ENCODE data around the gene ANAPC10. TPM values are rescaled to one million over a fixed set of nuclear protein-coding genes. Genes with fewer than 3 reads are reported as not detected.

The ANAPC10 gene
- total and polyA plus RNA-seq, 12 donors = 11.8 to 51.6 (median 19.7) TPM

GRCh38 chr4:145131848-145132247 is 33.9 kb upstream of the ANAPC10 start:
- intact Hi-C loops (cut with DNase I) = no loop called here
- no peaks in the 10 kb centered on the region for H3K9me3 ChIP-seq (replicated peaks in 1 of 3)
- H3K4me3 ChIP-seq = no peak overlapping the region
- H3K27me3 ChIP-seq = no peaks in the 10 kb centered on the region
- no peak for TF ChIP-seq CTCF (IDR thresholded peaks at IDR 0.05)
- TF ChIP-seq POLR2A (IDR thresholded peaks at IDR 0.05) = no peak
- no peak overlapping the region for H3K27ac ChIP-seq
- H3K36me3 ChIP-seq (replicated peaks in 1 of 2) = peaks cover 0 to 15% of the 10 kb centered on the region in 2 donors
- DNase-seq = no peak
- no peaks in the 10 kb centered on the region for H3K4me1 ChIP-seq (replicated peaks in 1 of 2)
- 88 to 90% (median 89%) methylated on average over 12 of the region's 12 CpGs for WGBS, 4 donors

- Histone ChIP-seq H3K36me3 (replicated peaks in 1 of 2) (peaks cover 0 to 12% of the 10 kb centered on the region in 2 donors), H3K27ac (peak overlapping the region in 1 of 5 donors; percentile 13), H3K9me3 (replicated peaks in 1 of 3) (no peaks in the 10 kb centered on the region), H3K4me1 (replicated peaks in 1 of 2) (no peaks in the 10 kb centered on the region), H3K4me3 (no peak overlapping the region), H3K27me3 (no peaks in the 10 kb centered on the region)
- TF ChIP-seq POLR2A (IDR thresholded peaks at IDR 0.05) (no peak), CTCF (IDR thresholded peaks at IDR 0.05) (no peak)
- DNase-seq = no peak
- WGBS, 4 donors = 67 to 83% (median 80%) methylated on average over 2 of the region's 2 CpGs
- intact Hi-C loops (cut with DNase I) = no loop called here
Measured at GRCh38 chr4:145130788-145131399, 32.9 kb upstream of the ANAPC10 start.

GRCh38 chr4:145130130-145130529 is 32.1 kb upstream of the ANAPC10 start:
- H3K36me3 ChIP-seq (replicated peaks in 1 of 2) = peaks cover 0 to 19% of the 10 kb centered on the region in 2 donors
- intact Hi-C loops (cut with DNase I) = no loop called here
- no peaks in the 10 kb centered on the region for H3K9me3 ChIP-seq (replicated peaks in 1 of 3)
- TF ChIP-seq CTCF (IDR thresholded peaks at IDR 0.05) (no peak), POLR2A (IDR thresholded peaks at IDR 0.05) (no peak)
- no peaks in the 10 kb centered on the region for H3K27me3 ChIP-seq
- no peaks in the 10 kb centered on the region for H3K4me1 ChIP-seq (replicated peaks in 1 of 2)
- no peak for DNase-seq
- no peak overlapping the region for H3K27ac ChIP-seq
- H3K4me3 ChIP-seq = no peak overlapping the region

GRCh38 chr4:145125396-145125795 is 27.4 kb upstream of the ANAPC10 start:
- no peak overlapping the region for H3K4me3 ChIP-seq
- H3K9me3 ChIP-seq (replicated peaks in 1 of 3) = no peaks in the 10 kb centered on the region
- intact Hi-C loops (cut with DNase I) = no loop called here
- no peak for TF ChIP-seq POLR2A (IDR thresholded peaks at IDR 0.05)
- TF ChIP-seq CTCF (IDR thresholded peaks at IDR 0.05) = no peak
- no peaks in the 10 kb centered on the region for H3K27me3 ChIP-seq
- H3K27ac ChIP-seq = no peak overlapping the region
- DNase-seq = no peak
- peaks cover 0 to 58% of the 10 kb centered on the region in 2 donors for H3K36me3 ChIP-seq (replicated peaks in 1 of 2)
- 94 to 100% (median 97%) methylated on average over 2 of the region's 2 CpGs for whole genome bisulfite sequencing, 4 donors
- no peaks in the 10 kb centered on the region for H3K4me1 ChIP-seq (replicated peaks in 1 of 2)
